SK-MEL-5 (cell line): Measurements from ENCODE around the gene ST3GAL2. TPM values are rescaled to one million over a fixed set of nuclear protein-coding genes. Genes with fewer than 3 reads are reported as not detected.
"Not testable (repeated sequence)": the region's sequence is repeated elsewhere in the genome, so short reads cannot be mapped to it uniquely, and the experiment has no call there.

ENCODE experiments used
- DNase-seq: peaks from one replicate; pipeline ENCODE4 v3.0.0-alpha.2; 2016; ENCODE audit warnings: low read depth, low spot score
- in situ Hi-C: cut with HindIII; loops from 2 replicates; pipeline ENCODE4 v1.10.0; 2016; ENCODE audit warnings: low sequenced_read_pairs, high pct_unique_total_duplicates, low pct_unique_long_range_greater_than_20kb
- total RNA-seq: library from RNA; depleted of rRNA; stranded (reverse); fragments of >200 nt; shearing (Covaris generic); gene quantifications from 2 replicates; pipeline ENCODE4 v1.2.3, GENCODE V29; 2014

Gene ST3GAL2
- total RNA-seq, 1 experiment from 2014 or later, result 13.7 TPM

DNA sequence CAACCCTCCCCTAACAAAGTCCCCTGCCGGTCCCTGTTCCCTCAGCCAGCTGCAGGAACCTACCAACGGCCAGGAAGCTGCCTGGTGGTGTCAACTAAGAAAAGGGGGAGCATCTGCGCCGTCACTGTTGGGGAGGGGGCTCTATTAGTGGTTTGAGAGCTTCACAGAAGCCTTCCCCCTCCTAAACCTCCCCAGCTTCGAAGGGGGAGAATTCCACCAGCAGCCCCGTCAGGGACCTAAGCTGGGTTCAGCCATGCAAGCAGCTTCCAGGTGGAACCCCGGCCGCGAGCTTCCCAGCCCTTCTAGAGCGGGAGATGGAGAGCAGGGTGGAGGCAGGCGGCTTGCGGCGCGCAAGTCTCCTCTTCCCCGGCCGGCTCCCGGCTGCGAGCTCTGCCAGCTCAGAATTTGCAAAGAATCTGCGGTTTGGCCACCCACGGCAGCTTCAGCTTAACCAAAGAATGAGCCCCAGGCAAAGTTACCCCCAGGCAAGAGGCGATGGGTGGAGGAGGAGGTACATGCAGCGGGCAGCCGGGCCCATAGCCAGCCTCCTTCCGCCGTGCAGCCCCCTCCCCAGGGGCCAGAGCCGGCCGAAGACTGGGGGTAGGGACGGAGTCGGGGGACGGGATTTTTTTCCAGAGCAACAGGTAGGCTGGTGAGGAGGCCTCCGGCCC is 58.5 kb downstream of the ST3GAL2 start:
- in situ Hi-C loops, result no loop called here
- DNase-seq, result peak; percentile 44

DNA sequence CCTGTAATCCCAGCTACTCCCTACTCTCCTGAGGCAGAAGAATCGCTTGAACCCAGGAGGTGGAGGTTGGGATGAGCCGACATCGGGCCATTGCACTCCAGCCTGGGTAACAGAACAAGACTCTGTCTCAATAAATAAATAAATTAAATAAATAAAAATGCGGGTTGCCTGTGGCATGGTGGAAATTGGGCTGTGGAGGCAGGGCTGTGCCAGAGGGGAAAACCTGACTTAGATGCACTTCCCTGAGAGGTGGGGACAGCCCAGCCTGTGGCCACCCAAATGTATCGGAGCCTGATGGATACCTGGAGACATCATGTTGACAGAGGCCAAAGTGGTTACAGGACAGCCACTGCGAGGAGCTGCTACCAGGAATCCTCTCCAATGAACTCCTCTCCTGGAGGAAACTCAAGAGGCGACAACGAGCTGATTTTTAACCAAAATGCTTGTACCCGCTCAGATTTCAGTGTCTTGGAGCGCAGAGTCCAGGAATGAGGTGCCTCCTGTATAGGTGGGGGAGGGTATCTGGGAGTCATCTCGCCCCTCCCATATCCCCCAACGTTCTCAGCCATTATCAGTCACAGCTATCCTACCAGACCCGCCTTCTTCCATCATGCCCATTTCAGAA is 59.9 kb downstream of the ST3GAL2 start:
- in situ Hi-C loops, result no loop called here
- no peak for DNase-seq

- in situ Hi-C loops, result no loop called here
- DNase-seq, result no peak
These were observed 61.1 kb downstream of the ST3GAL2 start for GRCh38 chr16:70377782-70378181.

DNA sequence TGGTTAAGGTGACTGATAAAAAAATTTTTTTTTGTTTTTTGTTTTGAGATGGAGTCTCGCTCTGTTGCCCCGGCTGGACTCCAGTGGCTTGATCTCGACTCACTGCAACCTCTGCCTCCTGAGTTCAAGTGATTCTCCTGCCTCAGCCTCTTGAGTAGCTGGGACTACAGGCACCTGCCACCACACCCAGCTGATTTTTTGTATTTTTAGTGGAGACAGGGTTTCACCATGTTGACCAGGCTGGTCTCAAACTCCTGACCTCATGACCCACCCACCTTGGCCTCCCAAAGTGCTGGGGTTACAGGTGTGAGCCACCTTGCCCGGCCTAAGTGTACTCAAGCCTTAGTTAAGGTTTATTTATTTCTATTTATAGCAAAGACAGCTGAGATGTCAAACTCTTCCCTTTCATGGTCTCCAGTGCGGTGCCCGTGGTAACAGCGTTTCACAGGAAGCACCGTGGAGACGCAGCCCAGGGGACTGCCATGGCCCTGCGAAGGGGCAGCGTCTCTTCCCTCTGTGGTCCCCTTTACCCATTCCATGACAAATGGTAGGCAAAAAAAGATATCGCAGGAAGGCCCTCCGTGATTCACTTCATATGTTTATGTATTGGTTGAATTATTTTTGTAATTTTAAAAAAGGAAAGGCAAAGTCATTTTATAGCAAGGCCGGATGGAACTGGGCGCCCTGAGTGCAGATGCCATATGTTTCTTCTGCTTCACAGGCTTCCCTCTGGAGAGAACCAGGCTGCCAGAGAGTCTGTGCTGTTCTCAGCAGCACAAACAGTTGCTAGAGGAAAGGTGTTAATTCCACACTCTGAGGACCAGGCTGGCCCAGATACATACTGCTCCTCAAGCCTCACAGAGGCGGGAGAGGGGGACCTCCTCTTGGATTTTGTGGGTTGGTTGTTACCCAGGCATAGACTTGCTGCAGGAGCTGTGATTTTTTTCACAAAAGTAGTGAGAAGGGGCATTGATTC is 63.0 kb downstream of the ST3GAL2 start:
- DNase-seq, result no peak
- in situ Hi-C loops, result no loop called here

GRCh38 chr16:70374213-70374612 is 64.7 kb downstream of the ST3GAL2 start:
- in situ Hi-C loops, result no loop called here
- no peak for DNase-seq

DNA sequence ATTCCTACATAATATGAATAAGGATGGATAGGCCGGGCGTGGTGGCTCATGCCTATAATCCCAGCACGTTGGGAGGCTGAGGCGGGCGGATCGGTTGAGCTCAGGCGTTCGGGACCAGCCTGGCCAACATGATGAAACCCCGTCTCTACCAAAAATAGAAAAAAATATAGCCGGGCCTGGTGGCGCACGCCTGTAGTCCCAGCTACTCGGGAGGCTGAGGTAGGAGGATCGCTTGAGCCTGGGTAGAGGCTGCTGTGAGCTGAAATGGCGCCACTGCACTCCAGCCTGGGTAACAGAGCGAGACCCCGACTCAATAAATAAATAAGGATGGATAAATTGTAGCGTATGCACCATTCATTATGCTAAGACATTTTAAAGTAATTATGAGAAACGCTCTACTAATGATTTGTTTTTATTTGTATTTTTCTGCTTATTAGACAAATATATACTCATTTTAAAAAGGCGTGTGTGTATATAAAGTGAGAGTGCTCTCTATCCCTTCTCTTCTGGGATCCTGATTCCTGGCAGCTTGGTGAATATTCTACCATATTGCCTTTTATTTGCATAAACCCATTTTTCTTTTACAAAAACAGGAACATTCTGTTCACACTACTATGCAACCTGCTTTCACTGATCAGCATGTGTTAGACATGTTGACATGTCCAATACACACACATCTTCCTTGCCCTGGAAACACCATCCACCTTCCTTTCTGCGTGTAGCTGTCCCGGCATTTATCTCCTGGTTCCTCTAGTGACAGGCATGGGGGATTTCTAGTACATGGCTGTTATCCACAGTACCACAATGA is 65.8 kb downstream of the ST3GAL2 start:
- DNase-seq, result no peak
- in situ Hi-C loops, result no loop called here

DNA sequence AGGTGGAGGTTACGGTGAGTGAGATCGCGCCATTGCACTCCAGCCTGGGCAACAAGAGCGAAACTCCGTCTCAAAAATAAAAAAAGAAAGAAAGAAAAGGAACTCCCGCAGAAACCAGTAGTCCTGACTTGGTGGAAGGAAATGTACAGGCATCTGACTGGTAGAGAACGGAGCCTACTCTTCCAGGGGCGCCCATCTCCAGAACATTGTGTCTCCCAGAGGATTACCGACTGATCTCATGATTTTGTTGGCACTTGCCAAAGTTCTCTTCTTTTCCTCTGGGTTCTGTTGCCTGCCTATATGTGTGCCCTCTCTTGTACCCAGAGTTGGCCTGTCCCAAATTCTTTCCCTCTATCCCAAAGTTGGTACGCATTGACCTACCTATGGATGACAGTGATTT is 68.0 kb downstream of the ST3GAL2 start:
- in situ Hi-C loops, result no loop called here
- DNase-seq, result no peak

GRCh38 chr16:70370145-70370544 is 68.8 kb downstream of the ST3GAL2 start:
- peak; percentile 42 for DNase-seq
- in situ Hi-C loops, result not testable (repeated sequence)

GRCh38 chr16:70364399-70364798 is 74.5 kb downstream of the ST3GAL2 start:
- in situ Hi-C loops, result no loop called here
- DNase-seq, result no peak

- DNase-seq, result no peak
These were observed 79.3 kb downstream of the ST3GAL2 start for GRCh38 chr16:70359552-70359951.

GRCh38 chr16:70349783-70350182 is 89.1 kb downstream of the ST3GAL2 start:
- no peak for DNase-seq
- in situ Hi-C loops, result no loop called here

More at GRCh38 chr16:70359552-70359951, 79.3 kb downstream of the ST3GAL2 start:
- in situ Hi-C loops, result no loop called here

- in situ Hi-C loops, result no loop called here
- DNase-seq, result no peak
These were observed 89.9 kb downstream of the ST3GAL2 start for GRCh38 chr16:70348991-70349390.

- in situ Hi-C loops, result no loop called here
- DNase-seq, result no peak
These were observed 93.1 kb downstream of the ST3GAL2 start for GRCh38 chr16:70345840-70346239.

- DNase-seq, result no peak
- in situ Hi-C loops, result no loop called here
These were observed 96.9 kb downstream of the ST3GAL2 start for GRCh38 chr16:70342016-70342415.

- no peak for DNase-seq
- in situ Hi-C loops, result no loop called here
These were observed 97.3 kb downstream of the ST3GAL2 start for GRCh38 chr16:70341600-70341999.

DNA sequence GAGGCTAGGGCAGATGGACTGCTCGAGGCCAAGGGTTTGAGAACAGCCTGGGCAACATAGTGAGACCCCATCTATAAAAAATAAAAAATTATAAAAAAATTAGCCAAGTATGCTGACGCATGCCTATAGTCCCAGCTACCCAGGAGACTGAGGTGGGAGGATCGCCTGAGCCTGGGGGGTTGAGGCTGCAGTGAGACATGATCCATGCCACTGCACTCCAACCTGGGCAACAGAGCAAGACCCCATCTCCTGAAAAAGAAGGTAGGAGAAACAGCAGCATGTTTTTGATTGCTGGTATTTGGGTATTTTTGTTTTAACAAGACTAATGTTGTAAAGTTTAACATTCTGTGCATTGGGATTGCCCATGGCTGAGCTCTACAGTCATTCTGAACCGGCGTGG is 101.1 kb downstream of the ST3GAL2 start:
- no peak for DNase-seq
- in situ Hi-C loops, result no loop called here

DNA sequence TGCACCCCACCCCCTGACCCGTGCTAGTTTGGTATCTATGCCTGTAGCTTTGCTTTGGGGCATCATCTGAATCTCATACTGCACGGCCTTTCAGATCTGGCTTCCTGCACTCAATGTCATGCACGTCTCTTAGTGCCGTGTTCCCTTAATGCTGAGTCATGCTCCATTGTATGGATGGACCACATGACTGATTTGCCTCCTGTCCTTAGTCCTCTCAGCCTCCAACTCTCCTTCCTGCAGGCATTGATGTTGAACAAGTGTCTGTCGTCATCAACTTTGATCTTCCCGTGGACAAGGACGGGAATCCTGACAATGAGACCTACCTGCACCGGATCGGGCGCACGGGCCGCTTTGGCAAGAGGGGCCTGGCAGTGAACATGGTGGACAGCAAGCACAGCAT is 106.2 kb downstream of the ST3GAL2 start:
- DNase-seq, result peak; percentile 38
- in situ Hi-C loops, result not testable (repeated sequence)
